Neural progenitor cell (in vitro differentiated cells): ENCODE measurements around the gene OTOGL. TPM values are rescaled to one million over a fixed set of nuclear protein-coding genes. Genes with fewer than 3 reads are reported as not detected.

Experiments
- DNase-seq: peaks from one replicate; pipeline ENCODE4 v3.0.0-alpha.2; 2016; ENCODE audit warnings: low spot score
- H2AFZ ChIP-seq: fragments of 200-600 bp; sonication (generic); replicated peaks from 2 replicates; pipeline ENCODE4 v1.6.1; 2016; ENCODE audit warnings: antibody characterized with exemption
- H3F3A ChIP-seq: fragments of 200-600 bp; sonication (generic); 2 replicates; pipeline ENCODE4 v1.6.1; 2016; ENCODE audit warnings: antibody characterized with exemption, low read depth
- H3K27ac ChIP-seq: fragments of 200-600 bp; sonication (generic); 2 replicates; pipeline ENCODE4 v1.5.1; 2016; ENCODE audit warnings: mild to moderate bottlenecking
- H3K27me3 ChIP-seq: fragments of 200-600 bp; sonication (generic); 2 replicates; pipeline ENCODE4 v1.6.1; 2016; ENCODE audit warnings: mild to moderate bottlenecking, moderate library complexity
- H3K36me3 ChIP-seq: fragments of 200-600 bp; sonication (generic); 2 replicates; pipeline ENCODE4 v1.5.1; 2016
- H3K4me1 ChIP-seq: fragments of 200-600 bp; sonication (generic); 2 replicates; pipeline ENCODE4 v1.6.1; 2016; ENCODE audit warnings: mixed run types
- H3K4me2 ChIP-seq: fragments of 200-600 bp; sonication (generic); 2 replicates; pipeline ENCODE4 v1.6.1; 2016
- H3K4me3 ChIP-seq: fragments of 200-600 bp; sonication (generic); 2 replicates; pipeline ENCODE4 v1.5.1; 2016
- H3K79me2 ChIP-seq: fragments of 200-600 bp; sonication (generic); 2 replicates; pipeline ENCODE4 v1.6.1; 2016; ENCODE audit warnings: low read depth
- H3K9ac ChIP-seq: fragments of 200-600 bp; sonication (generic); 2 replicates; pipeline ENCODE4 v1.6.1; 2016
- H3K9me3 ChIP-seq: fragments of 200-600 bp; sonication (generic); 2 replicates; pipeline ENCODE4 v1.5.1; 2016; ENCODE audit warnings: low read depth
- H4K20me1 ChIP-seq: fragments of 200-600 bp; sonication (generic); 2 replicates; pipeline ENCODE4 v1.6.1; 2016; ENCODE audit warnings: low read depth
- H3K27ac Mint-ChIP-seq: 3 replicates; pipeline ENCODE4 v1.8.0; 2021; ENCODE audit warnings: mixed read lengths
- H3K27me3 Mint-ChIP-seq: 2 replicates; pipeline ENCODE4 v1.8.0; 2022; ENCODE audit warnings: low read depth, mild to moderate bottlenecking, inconsistent platforms, moderate library complexity, mixed read lengths; ENCODE audit not compliant: insufficient read depth
- H3K36me3 Mint-ChIP-seq: 3 replicates; pipeline ENCODE4 v1.8.0; 2021; ENCODE audit warnings: mixed read lengths
- H3K4me1 Mint-ChIP-seq: 3 replicates; pipeline ENCODE4 v1.8.0; 2021; ENCODE audit warnings: mixed read lengths
- H3K4me3 Mint-ChIP-seq: 3 replicates; pipeline ENCODE4 v1.8.0; 2021; ENCODE audit warnings: mild to moderate bottlenecking, moderate library complexity, mixed read lengths
- H3K9me3 Mint-ChIP-seq: 3 replicates; pipeline ENCODE4 v1.8.0; 2020; ENCODE audit warnings: mixed read lengths
- CTCF ChIP-seq: fragments of 200-600 bp; sonication (generic); IDR thresholded peaks from 2 replicates; pipeline ENCODE4 v1.5.1; 2017; ENCODE audit warnings: antibody characterized with exemption, mild to moderate bottlenecking
- EZH2 ChIP-seq: fragments of 200-600 bp; sonication (generic); IDR thresholded peaks from 2 replicates; pipeline ENCODE4 v1.6.1; 2017; ENCODE audit warnings: antibody characterized with exemption, mild to moderate bottlenecking, moderate library complexity
- EZH2phosphoT487 ChIP-seq: fragments of 200-600 bp; sonication (generic); IDR thresholded peaks from 2 replicates; pipeline ENCODE4 v1.6.1; 2017; ENCODE audit warnings: antibody characterized with exemption
- total RNA-seq: library from RNA; depleted of rRNA; stranded (reverse); fragments of >200 nt; gene quantifications from 2 replicates; pipeline ENCODE4 v1.2.3, GENCODE V29; 2015; ENCODE audit warnings: low replicate concordance

OTOGL gene
- total RNA-seq, 1 donor from 2014 or later = 0.13 TPM

GRCh38 chr12:80268924-80269749 lies 169.8 kb downstream of the OTOGL start:
- Histone ChIP-seq H3K4me3 (no peak overlapping the region), H3K4me1 (peaks cover 3% of the 10 kb centered on the region), H3K9ac (no peak overlapping the region), H3K79me2 (no peaks in the 10 kb centered on the region), H2AFZ (no peak overlapping the region), H3K27me3 (no peaks in the 10 kb centered on the region), H3K27ac (no peak overlapping the region), H3F3A (no peaks in the 10 kb centered on the region), H4K20me1 (no peaks in the 10 kb centered on the region), H3K9me3 (no peaks in the 10 kb centered on the region), H3K4me2 (no peak overlapping the region), H3K36me3 (no peaks in the 10 kb centered on the region)
- Mint-ChIP-seq H3K36me3 (no peaks in the 10 kb centered on the region), H3K27me3 (no peaks in the 10 kb centered on the region), H3K9me3 (no peaks in the 10 kb centered on the region), H3K4me3 (no peak overlapping the region), H3K4me1 (peaks cover 5% of the 10 kb centered on the region), H3K27ac (no peak overlapping the region)
- no peak for DNase-seq
- TF ChIP-seq EZH2phosphoT487 (no peak), EZH2 (no peak), CTCF (no peak)

GRCh38 chr12:80269803-80270552 lies 170.6 kb downstream of the OTOGL start:
- no peaks in the 10 kb centered on the region for H3K9me3 Mint-ChIP-seq
- DNase-seq = peak; percentile 62
- H3K36me3 Mint-ChIP-seq = no peaks in the 10 kb centered on the region
- H3K4me1 Mint-ChIP-seq = peaks cover 5% of the 10 kb centered on the region
- no peaks in the 10 kb centered on the region for H3K27me3 Mint-ChIP-seq
- H3K36me3 ChIP-seq = no peaks in the 10 kb centered on the region
- H3F3A ChIP-seq = no peaks in the 10 kb centered on the region
- H3K4me3 ChIP-seq = no peak overlapping the region
- no peak overlapping the region for H3K4me2 ChIP-seq
- no peaks in the 10 kb centered on the region for H3K79me2 ChIP-seq
- no peak overlapping the region for H3K27ac ChIP-seq
- H3K27me3 ChIP-seq = no peaks in the 10 kb centered on the region
- TF ChIP-seq CTCF (peak; percentile 79), EZH2 (no peak)
- no peaks in the 10 kb centered on the region for H4K20me1 ChIP-seq
- H3K4me3 Mint-ChIP-seq = no peak overlapping the region
- peaks cover 3% of the 10 kb centered on the region for H3K4me1 ChIP-seq
- H3K9me3 ChIP-seq = no peaks in the 10 kb centered on the region
- H2AFZ ChIP-seq = no peak overlapping the region
- H3K27ac Mint-ChIP-seq = no peak overlapping the region
- no peak overlapping the region for H3K9ac ChIP-seq

GRCh38 chr12:80271780-80272179 lies 172.4 kb downstream of the OTOGL start:
- no peak overlapping the region for H3K4me3 Mint-ChIP-seq
- Histone ChIP-seq H3K9me3 (no peaks in the 10 kb centered on the region), H3K4me3 (no peak overlapping the region), H3K27ac (no peak overlapping the region), H3K79me2 (no peaks in the 10 kb centered on the region), H3K4me2 (no peak overlapping the region), H3K36me3 (no peaks in the 10 kb centered on the region), H2AFZ (no peak overlapping the region), H3F3A (no peaks in the 10 kb centered on the region), H3K4me1 (peaks cover 3% of the 10 kb centered on the region), H3K27me3 (no peaks in the 10 kb centered on the region), H3K9ac (no peak overlapping the region), H4K20me1 (no peaks in the 10 kb centered on the region)
- H3K27me3 Mint-ChIP-seq = no peaks in the 10 kb centered on the region
- no peaks in the 10 kb centered on the region for H3K36me3 Mint-ChIP-seq
- no peak for TF ChIP-seq EZH2
- no peak for TF ChIP-seq EZH2phosphoT487
- TF ChIP-seq CTCF = no peak
- H3K9me3 Mint-ChIP-seq = no peaks in the 10 kb centered on the region
- H3K4me1 Mint-ChIP-seq = peaks cover 5% of the 10 kb centered on the region
- DNase-seq = no peak
- H3K27ac Mint-ChIP-seq = no peak overlapping the region
